Tibial artery (tissue), 4 donors: ENCODE data around the gene SH3TC2.

ENCODE experiments used
- DNase-seq, 2 donors: peaks; one replicate each; pipeline ENCODE4 v3.0.0-alpha.2; 2019
- H3K27ac ChIP-seq, 2 donors: fragments of 200-600 bp; sonication (generic) in 1 of 2; 1 replicate in 1 of 2; 2 replicates in 1 of 2; pipeline ENCODE4 v1.5.1; 2018 to 2019; ENCODE audit warnings: mild to moderate bottlenecking in 1 of 2
- H3K27me3 ChIP-seq, 2 donors: fragments of 200-600 bp; sonication (generic) in 1 of 2; one replicate each; pipeline versions ENCODE4 v1.5.1 to v1.6.0; 2016 to 2019
- H3K36me3 ChIP-seq, 3 donors: fragments of 200-600 bp; sonication (generic) in 2 of 3; one replicate each; pipeline ENCODE4 v1.5.1; 2016 to 2019; ENCODE audit warnings: mild to moderate bottlenecking in 2 of 3
- H3K4me1 ChIP-seq, 4 donors: fragments of 200-600 bp; sonication (generic) in 2 of 4; 1 replicate in 3 of 4; 2 replicates in 1 of 4; pipeline ENCODE4 v1.5.1; 2016 to 2019
- H3K4me3 ChIP-seq, 2 donors: fragments of 200-600 bp; sonication (generic) in 1 of 2; 1 replicate in 1 of 2; 2 replicates in 1 of 2; pipeline ENCODE4 v1.5.1; 2018 to 2019; ENCODE audit warnings: mild to moderate bottlenecking in 2 of 2
- H3K9me3 ChIP-seq, 3 donors: fragments of 200-600 bp; sonication (generic) in 1 of 3; one replicate each; pipeline ENCODE4 v1.5.1; 2016 to 2019
- intact Hi-C: fragments of 100-400 bp; cut with DNase I; formaldehyde crosslinking; loops from one replicate; pipeline ENCODE4 v1.15.0; 2023; ENCODE audit warnings: low total_unique reads
- TF ChIP-seq, protein P1 (sequence below), 2 experiments: fragments of 200-600 bp in 1 of 2; fragments of 450-650 bp in 1 of 2; IDR thresholded peaks; one replicate each; pipeline ENCODE4 v1.5.1; 2017 to 2019; ENCODE audit warnings: antibody characterized with exemption in 2 of 2, mild to moderate bottlenecking in 1 of 2, moderate library complexity in 1 of 2

SH3TC2 gene

DNA sequence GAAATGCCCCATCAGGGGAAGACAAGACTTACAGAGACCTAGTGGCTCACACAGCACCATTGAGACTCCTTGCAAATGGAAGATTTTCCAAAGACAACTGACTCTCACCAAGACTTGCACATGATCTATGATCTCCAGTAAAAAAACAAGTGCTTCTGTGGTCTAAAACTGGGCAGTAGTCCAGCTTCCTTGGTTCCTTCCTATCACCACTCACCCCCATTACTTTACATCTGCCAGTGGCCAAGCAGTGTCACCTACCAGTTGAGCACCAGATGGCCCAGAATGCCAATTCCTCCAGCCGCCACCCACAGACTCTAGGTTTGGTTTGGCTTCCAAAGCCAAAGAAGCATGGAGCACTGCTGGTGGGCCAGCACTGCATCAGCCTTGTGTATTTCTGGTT is 47.7 kb downstream of the SH3TC2 start:
- Histone ChIP-seq H3K36me3 (no peaks in the 10 kb centered on the region), H3K9me3 (no peaks in the 10 kb centered on the region), H3K4me1 (no peaks in the 10 kb centered on the region), H3K27ac (no peak overlapping the region), H3K27me3 (no peaks in the 10 kb centered on the region), H3K4me3 (no peak overlapping the region)
- DNase-seq = no peak
- TF ChIP-seq, protein P1, sequence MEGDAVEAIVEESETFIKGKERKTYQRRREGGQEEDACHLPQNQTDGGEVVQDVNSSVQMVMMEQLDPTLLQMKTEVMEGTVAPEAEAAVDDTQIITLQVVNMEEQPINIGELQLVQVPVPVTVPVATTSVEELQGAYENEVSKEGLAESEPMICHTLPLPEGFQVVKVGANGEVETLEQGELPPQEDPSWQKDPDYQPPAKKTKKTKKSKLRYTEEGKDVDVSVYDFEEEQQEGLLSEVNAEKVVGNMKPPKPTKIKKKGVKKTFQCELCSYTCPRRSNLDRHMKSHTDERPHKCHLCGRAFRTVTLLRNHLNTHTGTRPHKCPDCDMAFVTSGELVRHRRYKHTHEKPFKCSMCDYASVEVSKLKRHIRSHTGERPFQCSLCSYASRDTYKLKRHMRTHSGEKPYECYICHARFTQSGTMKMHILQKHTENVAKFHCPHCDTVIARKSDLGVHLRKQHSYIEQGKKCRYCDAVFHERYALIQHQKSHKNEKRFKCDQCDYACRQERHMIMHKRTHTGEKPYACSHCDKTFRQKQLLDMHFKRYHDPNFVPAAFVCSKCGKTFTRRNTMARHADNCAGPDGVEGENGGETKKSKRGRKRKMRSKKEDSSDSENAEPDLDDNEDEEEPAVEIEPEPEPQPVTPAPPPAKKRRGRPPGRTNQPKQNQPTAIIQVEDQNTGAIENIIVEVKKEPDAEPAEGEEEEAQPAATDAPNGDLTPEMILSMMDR (IDR thresholded peaks at IDR 0.05) = no peak
- intact Hi-C loops = no loop called here

DNA sequence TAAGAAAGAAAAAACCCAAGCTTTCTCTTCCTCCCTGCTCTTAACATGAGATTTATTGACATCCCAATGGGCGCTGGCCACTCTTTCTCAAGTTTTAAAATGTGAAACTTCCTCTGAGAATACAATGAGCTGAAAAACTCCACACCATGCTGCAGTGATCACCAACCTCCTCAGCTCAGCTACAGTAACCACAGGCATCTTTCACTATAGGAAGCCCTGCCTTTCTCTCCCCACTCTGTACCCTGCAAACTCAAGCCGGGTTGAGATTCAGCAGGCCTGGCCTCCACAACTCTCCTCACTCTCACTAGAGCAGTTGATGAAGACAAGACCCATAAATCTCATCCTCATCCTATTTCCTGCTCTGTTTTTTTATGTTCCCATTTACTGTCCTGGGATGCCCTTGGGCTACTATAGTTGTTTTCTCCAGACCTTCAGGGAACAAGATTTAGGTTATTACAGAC is 48.3 kb downstream of the SH3TC2 start:
- Histone ChIP-seq H3K4me1 (no peaks in the 10 kb centered on the region), H3K36me3 (no peaks in the 10 kb centered on the region), H3K27ac (no peak overlapping the region), H3K9me3 (no peaks in the 10 kb centered on the region), H3K27me3 (no peaks in the 10 kb centered on the region), H3K4me3 (no peak overlapping the region)
- intact Hi-C loops = no loop called here
- DNase-seq = no peak
- TF ChIP-seq, protein P1 (IDR thresholded peaks at IDR 0.05) = no peak

DNA sequence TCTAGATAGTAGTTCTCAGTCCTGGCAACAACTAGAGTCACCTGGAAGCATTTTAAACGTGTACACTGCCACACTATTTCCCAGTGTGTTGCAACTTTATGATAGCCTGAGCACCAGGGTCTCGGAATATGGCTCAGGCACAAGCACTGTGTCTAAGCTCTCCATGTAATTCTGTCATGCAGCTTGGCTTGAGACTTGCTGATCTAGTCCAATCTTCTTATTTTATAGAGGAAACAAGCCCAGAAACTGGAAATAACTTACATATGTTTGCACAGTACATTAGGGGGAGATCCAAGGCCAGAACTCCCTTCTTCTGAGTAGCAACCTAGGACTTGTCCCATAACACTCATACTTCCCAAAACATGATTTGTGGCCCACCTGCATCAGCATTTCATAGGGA is 49.1 kb downstream of the SH3TC2 start:
- Histone ChIP-seq H3K9me3 (no peaks in the 10 kb centered on the region), H3K4me1 (no peaks in the 10 kb centered on the region), H3K36me3 (no peaks in the 10 kb centered on the region), H3K27ac (no peak overlapping the region), H3K4me3 (no peak overlapping the region), H3K27me3 (no peaks in the 10 kb centered on the region)
- DNase-seq = no peak
- TF ChIP-seq, protein P1 (IDR thresholded peaks at IDR 0.05) = no peak
- intact Hi-C loops = no loop called here

DNA sequence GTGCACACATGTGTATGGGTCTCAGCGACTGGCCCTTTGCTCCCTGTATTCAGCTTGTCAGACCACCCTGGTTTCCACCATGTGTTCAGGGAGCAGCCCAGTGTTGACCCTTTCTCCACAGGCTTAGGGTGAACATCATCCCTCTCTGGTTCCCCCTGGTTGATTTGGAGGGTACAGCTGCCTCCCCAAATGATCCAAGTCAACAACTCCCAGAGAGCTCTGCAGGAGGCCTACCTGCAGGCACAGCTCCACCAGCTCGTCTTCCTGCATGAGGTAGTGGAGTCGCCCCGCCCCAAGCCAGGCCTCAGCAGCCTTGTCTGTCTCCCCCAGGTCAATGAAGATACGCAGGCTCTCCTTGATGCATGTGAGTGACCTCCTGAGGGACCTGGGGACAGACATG is 50.5 kb downstream of the SH3TC2 start:
- intact Hi-C loops = no loop called here
- H3K27ac ChIP-seq = no peak overlapping the region
- H3K4me3 ChIP-seq = no peak overlapping the region
- H3K9me3 ChIP-seq = no peaks in the 10 kb centered on the region
- no peaks in the 10 kb centered on the region for H3K4me1 ChIP-seq
- H3K36me3 ChIP-seq = no peaks in the 10 kb centered on the region
- DNase-seq = no peak
- H3K27me3 ChIP-seq = no peaks in the 10 kb centered on the region
- TF ChIP-seq, protein P1 (IDR thresholded peaks at IDR 0.05) = no peak

DNA sequence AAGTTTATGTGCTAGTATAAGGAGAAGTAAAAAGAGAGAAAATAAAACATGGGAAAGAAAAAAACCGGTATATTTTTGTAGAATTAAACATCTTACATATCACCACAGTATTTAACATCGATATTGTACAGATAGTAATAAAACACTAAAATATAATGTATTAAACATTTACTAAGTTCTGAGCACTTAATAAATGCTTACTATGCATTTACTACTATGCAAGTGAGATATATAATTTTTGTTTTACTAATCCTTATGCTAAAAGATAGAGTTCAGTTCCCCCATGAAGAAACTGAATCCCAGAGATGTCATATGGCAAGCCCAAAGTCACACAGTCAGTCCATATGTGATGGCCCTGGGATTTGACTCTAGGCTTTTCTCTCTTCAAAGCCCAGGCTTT is 51.1 kb downstream of the SH3TC2 start:
- Histone ChIP-seq H3K9me3 (no peaks in the 10 kb centered on the region), H3K4me3 (no peak overlapping the region), H3K27me3 (no peaks in the 10 kb centered on the region), H3K36me3 (no peaks in the 10 kb centered on the region), H3K4me1 (no peaks in the 10 kb centered on the region), H3K27ac (no peak overlapping the region)
- no peak for DNase-seq
- intact Hi-C loops = no loop called here
- TF ChIP-seq, protein P1 (IDR thresholded peaks at IDR 0.05) = no peak

DNA sequence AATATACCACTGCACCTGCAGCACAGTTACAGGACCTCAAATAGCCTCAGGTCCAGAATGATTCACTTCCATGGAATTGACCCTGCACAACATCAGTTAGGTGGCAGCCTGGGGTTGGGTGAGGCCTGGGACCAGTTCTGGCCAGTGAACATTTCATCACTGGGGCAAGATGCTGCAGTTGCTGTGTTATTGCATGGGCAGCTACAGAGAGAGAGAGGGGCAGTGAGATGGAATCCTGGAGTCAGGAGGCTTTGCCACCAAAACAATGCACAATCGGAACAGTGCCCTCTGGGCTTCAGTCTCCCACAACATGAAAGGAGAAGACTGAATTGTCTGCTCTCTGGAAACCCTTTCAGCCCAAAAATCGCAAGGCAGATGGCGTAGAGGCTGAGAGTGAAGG is 51.8 kb downstream of the SH3TC2 start:
- H3K4me1 ChIP-seq = no peaks in the 10 kb centered on the region
- H3K36me3 ChIP-seq = no peaks in the 10 kb centered on the region
- H3K27me3 ChIP-seq = no peaks in the 10 kb centered on the region
- no peak overlapping the region for H3K27ac ChIP-seq
- no peak for DNase-seq
- intact Hi-C loops = no loop called here
- H3K4me3 ChIP-seq = no peak overlapping the region
- TF ChIP-seq, protein P1 (IDR thresholded peaks at IDR 0.05) = no peak
- no peaks in the 10 kb centered on the region for H3K9me3 ChIP-seq
